ENCODE data around the gene SNF8.

SNF8 gene

DNA sequence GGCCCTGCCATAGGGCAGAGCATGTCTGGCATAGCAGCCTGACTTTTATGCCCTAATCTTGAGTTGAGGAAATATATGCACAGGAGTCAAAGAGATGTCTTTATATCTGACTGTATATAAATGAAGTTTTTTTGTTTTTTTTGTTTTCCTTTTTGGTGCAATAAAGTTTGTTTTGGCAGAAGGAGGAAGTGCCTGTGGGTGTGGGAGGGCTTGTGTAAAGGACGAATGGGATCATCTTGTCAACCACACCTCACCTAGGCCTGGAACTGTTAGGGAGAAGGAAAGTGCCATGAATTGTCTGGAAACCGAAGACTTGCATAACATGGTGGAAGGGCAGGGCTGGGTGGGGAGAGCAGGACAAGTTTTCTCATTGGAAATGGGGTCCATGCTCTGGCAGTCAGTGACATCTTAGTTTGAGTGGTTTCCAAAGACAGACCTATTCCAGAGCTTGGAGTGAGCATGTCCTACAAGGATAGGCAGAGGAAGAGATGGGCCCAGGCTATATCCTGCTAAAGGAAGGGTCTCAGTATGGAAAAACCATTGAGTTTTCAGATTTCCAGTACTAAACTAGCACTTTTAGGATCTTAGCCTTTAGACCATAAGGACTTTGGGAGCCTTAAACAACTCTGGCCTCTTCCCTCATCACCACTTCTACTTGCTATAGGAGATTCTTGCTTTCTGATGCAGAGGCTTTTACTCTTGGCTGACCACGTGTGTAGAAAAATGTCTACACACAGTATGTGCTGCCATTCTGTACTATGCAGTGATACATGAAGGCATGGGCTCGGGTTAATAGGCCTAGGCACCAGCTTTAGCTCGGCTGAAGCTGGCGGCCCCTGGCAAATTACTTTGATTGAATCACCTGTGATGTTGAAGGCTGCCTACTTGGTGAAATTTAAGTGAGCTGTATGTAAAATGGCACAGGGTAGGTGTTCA lies 15.5 kb downstream of the SNF8 start:
- no peak for DNase-seq

DNA sequence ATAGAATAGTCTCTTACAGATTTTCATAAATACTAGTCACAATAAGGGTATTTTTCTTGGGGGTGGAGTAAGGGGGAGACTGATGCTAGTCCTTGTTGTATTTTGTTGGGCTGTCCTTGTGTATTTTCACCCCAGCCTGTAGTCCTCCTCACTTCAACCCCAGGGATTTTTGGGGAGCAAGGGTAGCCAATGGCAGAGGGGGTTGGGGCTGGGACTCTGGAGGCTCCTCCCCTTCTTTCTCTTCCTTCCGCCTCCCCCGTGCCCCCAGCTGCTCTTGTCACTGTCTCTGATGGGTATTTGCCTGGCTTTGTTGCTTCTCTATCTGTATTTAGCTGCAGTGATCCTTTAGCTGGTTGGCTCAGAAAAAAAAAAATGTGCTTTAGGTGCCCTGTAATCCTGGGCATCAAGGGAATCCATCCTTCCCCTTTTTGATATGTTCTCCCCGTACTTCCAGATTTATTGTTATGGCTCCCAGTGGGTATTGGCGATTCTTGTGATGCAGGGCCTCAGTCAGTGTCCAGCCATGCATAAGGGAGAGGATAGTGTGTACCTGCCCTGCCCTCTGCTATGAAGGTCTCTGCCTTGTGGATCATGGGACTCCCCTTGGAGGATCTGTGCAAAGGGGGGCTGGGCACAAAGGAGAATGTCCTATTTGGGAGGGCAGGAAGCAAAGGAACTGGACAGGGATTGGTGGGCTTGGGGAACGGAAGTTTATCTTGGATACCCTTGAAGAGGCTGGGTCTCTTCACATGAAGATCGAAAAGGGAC lies 16.5 kb downstream of the SNF8 start:
- no peak for DNase-seq

DNA sequence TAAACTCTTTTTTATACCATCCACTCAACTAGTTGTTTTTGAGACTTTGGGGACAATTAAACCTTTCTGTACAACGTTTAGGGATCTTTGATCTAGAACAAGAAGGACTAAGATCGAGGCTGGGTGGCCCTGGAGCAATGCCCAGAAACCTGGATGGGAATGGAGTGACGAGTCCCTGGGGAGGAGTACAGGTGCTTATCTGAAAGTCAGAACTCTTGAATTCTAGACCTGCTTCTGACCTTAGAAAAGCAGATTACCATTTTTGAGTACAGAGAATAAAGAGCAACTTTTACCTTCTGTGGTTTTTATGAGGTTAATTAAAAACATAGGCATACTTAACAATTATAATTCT lies 18.7 kb downstream of the SNF8 start:
- DNase-seq: no peak

DNA sequence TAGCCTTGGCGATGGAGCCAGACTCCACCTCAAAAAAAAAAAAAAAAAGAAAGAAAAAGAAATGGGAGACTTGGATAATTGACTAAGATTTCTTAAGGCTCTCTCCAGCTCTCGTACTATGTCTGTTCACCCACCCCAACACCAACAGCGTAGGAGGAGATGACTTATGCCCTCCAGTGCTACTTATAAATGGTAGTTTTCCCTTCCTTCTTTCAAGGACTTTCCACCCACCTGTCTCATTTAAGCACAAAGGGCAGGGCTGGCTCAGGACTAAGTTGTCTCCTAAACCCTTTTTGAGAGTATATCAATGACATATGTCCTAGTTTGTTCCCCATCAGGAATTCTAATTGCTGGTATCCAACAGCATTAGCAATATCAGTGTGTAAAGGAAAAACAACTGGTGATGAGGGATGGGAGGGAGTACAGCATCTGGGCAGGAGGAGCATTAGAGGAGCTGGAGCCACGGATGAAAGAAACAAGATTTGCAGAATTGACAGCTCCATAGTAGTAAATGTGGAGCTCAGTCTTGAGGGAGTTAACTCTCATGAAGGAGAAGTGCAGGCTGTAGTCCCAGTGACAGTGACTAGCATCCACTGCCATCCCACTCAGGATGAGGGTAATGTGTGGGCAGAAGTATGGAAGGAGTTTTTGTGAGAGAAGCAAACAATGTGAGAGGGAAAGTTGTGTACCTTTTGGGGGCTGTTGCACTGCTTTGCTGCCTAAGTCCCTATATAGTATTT lies 19.2 kb downstream of the SNF8 start:
- DNase-seq: no peak

DNA sequence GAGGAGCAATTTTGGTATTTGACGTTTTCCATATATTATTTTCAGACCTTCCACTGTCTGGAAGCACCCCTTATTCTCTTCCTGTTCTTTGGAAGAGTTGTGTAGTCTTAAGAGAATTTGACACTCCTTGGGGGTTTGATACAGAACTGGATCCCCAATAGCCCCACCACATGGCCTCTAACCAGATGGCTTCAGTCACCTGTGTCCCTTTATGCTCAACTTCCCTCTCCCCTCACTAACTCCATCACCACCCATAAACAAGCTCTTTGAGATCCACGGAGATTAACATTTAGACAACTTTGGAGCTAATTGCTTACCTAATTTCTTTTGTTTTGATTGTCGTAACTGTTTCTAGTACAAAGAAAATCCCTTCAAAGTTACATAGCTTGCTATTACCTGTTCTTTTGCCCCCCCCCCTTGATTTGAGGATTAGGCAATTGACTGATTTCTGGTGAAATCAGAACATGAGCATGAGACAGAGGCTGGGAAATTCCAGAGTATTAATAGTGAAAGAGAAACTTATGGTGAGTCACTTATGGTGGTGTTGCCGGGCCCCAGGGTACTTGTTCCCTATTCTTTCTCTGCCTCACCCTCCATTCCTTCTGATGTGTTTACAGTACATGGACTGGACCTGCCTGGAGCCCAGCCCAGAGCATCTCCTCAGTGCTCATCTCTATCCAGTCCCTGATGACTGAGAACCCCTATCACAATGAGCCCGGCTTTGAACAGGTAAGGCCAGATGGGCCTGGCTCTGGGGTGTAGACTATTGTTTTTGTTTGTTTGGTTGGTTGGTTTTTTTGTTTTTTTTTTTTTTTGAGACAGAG lies 29.0 kb downstream of the SNF8 start:
- DNase-seq: no peak

DNA sequence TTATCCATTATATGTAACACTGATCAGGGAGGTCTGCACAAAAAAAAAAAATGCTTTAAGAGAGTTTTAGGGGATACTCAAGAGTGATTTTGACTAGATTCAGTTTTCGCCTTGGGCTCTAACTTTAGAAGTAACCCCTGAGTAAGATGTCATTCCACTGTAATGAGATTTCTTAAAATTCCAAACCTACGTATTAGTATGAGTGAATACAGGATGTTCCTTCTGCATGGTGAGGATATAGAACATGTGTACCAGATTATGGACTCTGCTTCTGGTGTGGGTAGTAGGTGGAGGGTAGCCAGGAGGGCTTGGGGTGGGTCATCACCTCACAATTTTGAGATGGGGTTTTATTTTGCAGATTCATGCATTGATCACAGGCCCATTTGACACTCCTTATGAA lies 32.2 kb downstream of the SNF8 start:
- no peak for DNase-seq

DNA sequence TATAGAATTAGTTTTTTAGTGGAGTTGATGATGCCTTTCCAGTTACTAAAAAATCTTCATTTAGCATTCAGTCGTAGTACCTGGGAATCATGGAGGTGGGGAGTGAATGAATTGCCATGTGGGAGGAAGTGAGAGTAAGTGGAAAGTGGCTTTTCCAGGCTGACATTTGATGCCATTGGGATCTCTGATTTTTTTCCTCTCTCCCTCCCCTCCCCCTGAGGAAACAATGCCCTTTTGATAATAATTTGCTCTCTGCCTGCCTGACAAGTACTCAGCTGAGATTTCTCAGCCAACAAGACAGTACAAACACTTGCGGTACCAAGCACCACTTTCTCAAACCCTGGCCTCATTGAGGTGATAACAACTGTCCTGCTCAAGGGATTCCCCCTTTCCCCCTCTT lies 34.3 kb downstream of the SNF8 start:
- DNase-seq: peak in 8 of 14 donors; percentile 3 to 44 (median 16)

DNA sequence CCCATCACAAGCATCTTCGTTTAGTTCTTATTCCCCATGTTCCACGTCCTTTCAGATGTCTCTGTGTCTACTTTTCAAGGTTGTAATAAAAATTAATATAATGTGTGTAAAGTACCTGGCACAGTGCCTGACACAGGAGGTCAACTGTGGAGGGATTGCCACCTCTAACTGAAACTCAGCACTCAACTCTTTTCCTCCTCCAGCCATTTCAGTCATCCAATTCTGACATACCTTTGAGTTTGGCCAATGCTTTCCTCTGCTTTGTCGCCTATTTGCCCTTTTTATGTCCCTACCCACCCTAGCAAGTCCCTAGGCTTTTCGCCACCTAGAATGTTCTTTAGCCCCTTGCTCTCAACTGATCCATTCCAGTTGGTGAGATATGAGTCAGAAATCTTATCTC lies 34.9 kb downstream of the SNF8 start:
- DNase-seq: peak in 1 of 14 donors; percentile 11

DNA sequence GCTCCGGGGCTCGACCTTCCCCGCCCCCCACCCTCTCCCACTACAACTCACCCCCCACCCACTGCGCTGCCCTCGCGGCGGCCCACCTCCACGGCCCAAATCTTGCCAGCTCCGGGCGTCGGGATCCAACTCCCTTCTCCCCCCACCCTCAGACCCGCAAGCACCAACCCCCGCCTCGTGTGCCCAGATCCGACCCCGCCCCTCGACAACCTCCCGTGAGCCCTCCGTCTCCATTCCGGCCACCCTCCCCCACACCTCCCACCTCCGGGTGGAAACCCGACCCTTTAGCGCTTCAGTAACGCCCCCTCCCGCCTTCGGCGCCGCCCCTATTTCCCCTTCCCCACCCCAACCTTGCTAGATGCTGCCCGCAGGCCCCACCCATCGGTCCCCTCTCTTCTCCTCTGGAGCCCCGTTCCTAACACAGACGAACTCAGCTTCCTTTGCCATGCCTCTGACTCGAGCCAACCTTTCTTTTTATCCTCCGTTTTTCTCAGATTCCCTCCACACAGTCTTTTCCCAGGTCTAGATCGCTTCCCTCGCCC lies 35.7 kb downstream of the SNF8 start:
- DNase-seq: peak in 11 of 14 donors; percentile 17 to 56 (median 21)

DNA sequence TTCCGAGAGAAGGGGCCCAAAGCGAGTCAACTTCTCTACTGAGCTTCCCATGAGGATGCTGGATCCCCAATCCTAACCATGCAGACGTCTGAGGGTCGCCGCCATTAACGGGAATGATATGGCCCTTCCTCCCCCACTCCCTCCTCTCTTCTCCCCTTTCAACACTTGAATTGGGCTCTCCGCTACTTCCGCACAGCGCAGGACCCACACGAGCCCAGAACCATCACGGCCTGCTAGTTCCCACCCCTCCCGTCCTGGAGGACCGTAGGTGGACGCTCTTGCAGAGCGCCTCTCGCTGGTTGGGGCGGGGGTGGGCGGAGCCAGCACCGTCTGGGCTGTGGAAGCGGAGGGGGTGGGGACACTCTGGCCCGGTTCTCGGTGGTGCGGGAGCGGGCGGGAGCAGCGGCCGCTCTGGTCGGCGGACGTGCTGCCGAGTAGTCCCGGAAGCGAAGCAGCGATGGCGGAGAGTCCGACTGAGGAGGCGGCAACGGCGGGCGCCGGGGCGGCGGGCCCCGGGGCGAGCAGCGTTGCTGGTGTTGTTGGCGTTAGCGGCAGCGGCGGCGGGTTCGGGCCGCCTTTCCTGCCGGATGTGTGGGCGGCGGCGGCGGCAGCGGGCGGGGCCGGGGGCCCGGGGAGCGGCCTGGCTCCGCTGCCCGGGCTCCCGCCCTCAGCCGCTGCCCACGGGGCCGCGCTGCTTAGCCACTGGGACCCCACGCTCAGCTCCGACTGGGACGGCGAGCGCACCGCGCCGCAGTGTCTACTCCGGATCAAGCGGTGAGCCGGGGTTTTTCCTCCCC lies 36.4 kb downstream of the SNF8 start, which contains the start of gene UBE2Z:
TSS of gene UBE2Z (plus strand) at position 361 of the 797 bp plus-strand sequence. CDS start at position 458, 97 bp downstream.
- peak; percentile 70 to 97 (median 92) for DNase-seq

DNA sequence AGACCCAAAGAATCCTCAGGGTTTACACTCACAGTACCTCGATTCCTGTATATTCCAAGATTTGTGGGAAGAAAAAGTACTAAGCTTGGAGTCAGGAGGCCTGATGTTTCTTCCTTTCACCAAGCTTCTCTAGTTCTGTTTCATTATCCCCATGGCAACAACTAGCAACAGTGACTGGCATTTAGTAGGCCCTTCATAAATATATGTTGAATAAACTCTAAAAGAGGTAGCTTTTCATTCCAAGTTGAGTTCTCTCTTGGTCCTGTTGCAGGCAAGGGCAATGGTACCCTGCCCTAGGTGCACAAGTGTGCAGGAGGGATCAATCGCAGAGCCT lies 37.0 kb downstream of the SNF8 start:
- DNase-seq: no peak

DNA sequence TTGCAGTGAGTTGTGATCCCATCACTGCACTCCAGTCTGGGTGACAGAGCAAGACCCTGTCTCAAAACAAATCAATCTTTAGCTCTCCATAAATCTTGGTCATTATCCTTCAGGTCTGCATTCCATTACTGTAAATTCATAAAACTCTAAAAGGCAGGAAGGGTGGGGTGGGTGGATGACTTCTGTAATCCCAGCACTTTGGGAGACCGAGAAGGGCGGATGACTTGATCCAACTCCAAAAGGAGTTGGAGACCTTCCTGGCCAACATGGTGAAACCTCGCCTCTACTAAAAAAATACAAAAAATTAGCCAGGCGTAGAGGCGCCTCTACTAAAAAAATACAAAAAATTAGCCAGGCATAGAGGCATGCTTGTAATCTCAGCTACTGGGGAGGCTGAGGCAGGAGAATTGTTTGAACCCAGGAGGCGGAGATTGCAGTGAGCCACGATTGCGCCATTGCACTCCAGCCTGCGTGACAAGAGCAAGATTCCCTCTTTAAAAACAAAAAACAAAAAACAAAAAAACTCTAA lies 38.6 kb downstream of the SNF8 start:
- no peak for DNase-seq

DNA sequence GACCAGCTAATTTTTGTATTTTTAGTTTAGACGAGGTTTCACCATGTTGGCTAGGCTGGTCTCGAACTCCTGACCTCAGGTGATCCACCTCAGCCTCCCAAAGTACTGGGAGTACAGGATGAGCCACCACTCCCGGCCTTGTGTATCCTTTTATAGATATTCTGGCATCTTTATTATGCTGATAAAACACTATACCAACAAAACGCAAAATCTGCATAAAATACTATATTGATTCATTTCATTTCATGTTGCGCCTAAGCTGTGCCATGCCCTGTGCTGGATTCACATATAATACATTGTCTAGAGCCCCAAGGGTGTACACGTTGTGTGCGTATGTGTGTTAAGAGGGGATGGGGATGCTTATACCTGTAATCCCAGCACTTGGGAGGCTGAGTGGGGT lies 40.2 kb downstream of the SNF8 start:
- DNase-seq: no peak

DNA sequence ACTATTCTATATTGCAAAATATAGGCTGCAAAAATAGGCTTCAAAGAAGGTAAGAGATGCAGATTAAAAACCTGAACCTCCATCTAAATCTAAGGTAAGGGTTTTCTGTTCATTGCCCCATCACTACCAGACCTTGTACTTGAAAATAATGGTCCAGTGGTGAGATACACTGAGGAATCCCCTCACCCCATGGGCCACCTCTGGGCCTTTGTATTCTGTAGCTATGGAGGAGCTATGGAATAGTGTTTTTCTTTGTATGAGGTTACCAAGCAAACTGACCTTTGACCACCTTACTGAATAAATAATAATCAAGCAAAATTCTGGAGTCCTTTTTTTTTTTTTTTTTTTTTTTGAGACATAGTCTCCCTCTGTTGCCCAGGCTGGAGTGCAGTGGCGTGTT lies 41.2 kb downstream of the SNF8 start:
- no peak for DNase-seq

DNA sequence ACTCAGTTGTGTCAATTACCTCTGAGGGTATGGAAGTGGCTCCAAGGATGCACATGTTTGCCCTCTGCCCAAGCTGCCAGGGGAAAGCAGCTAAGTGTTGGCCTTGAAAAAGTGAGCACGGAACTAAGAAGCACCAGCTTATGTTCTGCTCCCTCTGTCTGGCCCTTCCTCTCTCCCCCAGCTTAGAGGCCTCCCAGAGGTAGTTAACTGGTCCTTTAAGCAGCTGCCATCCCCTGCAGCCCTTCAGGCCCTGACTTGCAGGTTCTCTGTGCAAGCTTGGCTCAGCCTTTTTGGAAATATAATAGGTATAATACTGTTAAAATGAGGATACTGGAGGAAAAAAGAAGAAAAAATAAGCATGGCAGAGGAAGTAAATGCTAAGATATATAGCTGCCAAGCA lies 43.4 kb downstream of the SNF8 start:
- no peak for DNase-seq

DNA sequence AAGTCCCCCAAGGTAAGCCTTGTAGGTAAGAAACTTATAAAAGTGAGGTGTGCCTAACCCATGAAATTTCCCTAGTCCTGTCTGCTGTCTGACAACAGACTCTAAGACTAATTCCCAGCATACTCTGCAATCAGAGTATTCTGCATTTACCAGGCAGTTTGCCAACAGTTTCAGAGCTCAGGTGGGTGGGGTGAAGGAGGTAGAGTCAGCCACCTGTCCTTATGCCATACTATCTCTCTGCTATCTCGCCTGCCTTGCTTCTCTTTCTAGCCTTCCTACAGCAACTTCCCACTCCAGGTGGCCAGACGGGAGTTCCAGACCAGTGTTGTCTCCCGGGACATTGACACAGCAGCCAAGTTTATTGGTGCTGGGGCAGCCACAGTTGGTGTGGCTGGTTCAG lies 49.8 kb downstream of the SNF8 start:
- no peak for DNase-seq

DNA sequence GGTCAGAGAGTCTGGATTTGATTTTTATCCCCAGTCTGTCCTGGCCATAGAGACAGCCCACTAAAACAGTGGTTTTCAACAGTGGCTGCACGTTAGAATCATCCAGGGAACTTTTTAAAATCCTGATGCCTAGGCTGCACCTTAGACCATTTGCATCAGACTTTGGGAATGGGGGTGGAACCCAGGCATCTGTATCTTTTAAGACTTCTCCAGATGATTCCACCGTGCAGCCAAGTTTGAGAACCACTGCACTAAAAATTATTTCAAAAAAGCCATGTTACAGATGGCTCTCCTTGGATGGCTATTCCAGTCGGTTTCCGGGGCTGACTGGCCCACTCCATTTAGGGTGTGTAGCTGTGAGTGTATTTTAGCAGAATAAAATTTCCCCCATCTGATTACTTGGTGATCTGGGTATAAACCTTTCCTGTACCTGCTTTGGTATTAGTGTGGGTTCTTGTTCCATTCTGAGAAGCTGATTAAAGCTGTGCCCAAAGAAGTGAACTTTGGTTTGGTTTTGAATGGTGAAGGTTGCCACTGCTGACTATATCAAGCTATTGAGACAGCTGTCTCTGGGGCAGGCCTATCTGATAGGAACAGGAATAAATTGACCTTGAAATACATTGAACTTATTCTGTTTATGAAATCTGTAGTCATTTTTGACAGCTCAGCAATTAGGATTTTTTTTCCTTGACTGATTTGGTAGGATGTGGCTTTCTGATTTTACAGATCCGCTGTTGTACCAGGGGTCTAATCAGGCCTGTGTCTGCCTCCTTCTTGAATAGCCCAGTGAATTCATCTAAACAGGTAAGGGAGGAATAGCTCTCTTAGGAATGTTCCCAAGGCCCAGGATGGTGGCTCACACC lies 50.8 kb downstream of the SNF8 start:
- no peak for DNase-seq

DNA sequence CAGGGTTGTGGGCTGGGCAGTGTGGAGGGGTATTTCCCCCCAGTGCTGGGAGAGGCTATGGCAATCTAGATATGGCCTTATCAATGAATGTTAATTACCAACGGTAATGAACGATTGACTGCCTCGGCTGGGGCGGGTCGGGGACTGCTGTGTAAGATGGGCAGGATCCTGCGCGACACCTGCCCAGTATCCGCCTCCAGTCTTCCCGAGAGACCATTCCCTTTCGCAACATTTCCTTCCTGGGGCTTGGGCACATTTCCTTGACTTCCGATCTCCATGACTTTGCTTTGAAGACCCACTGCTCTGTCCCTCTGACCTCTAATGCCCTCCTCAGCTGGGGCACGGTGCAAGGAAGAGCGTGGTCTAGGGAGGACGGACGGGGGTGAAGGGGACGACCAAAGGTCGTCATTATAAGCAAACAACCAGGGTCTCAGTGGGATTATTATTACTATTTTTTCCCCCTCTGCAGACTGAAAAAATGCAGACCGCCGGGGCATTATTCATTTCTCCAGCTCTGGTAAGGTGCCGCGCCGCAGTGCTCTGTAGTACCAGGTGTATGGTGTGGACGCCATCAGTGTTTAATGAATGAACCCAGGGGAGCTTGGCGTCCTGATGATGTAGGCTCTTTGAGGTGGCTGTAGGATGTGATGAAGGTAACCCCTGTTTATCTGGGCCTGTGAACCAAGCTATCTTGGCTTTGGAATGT lies 51.5 kb downstream of the SNF8 start:
- no peak for DNase-seq

DNA sequence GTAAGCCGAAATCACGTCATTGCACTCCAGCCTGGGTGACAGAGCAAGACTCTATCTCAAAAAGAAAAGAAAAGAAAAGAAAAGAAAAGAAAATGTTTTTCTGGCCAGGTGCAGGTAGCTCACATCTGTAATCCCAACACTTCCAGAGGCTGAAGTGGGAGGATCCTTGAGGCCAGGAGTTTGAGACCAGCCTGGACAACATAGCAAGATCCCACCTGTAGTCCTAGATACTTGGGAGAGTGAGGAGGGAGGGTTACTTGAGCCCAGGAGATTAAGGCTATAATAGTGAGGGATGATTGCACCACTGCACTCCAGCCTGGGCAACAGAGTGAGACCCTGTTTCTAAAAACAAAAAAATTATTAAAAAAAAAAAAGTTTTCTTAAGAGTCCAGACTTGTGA lies 54.6 kb downstream of the SNF8 start:
- no peak for DNase-seq
